NCI-H2081 treated with DMSO at 0.1 percent for 48 hours (cell line): ENCODE data around the gene DNAAF1.

ENCODE experiments used
- DNase-seq: peaks from one replicate; lab custom pipeline; 2025; lab: John Stamatoyannopoulos, UW

The DNAAF1 gene

DNA sequence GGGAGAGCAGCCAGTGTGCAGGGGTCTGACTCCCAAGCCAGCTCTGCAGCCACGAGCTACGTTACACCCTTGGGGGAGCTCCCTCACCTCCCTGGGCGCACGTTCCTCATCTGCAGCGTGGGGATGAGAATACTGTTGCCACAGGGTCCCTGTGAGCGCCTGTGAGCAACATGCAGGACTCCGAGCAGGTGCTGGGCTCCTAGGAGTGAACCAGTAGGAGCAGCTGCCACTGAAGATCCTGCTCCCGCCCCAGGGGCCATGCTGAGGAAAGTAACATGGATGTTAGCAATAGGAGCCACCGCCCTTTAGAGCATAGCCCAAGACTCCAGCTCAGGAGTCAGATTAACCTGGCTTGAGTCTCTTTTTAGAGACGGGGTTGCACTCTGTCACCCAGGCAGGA, 15.9 kb downstream of the DNAAF1 start:
- no peak for DNase-seq

DNA sequence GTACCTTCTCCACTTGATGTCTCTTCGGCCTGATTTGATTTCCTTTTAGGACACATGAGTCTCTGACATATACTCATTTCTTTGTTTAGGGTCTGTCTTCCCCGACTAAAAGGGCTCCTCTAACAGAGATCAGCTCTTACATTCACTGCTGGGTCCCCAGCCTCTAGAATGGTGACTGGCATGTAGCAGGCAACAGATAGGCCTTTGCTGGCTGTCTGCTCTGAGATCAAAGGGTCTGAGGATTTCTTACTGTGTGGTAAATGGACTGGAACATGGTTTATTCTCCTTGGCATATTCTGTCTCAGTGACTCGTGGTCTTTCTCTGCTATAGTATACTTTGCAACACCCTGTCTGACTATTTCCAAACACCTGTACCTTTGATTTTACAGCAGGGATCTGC, 16.7 kb downstream of the DNAAF1 start:
- DNase-seq = no peak

DNA sequence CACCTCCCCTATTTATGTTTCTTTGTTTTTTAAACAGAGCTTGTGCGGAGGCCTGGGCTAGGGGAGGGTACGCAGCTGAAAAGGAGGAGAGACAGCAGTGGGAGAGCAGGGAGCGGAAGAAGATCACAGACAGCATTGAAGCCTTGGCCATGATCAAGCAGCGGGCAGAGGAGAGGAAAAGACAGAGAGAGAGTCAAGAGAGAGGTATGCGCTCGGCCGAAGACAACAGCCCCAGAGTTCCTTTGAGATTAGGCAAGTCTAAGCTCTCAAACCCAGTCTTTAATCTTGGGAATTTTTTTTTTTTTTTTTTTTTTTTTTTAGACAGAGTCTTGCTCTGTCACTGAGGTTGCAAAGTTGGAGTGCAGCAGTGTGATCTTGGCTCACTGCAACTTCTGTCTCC, 20.6 kb downstream of the DNAAF1 start:
- DNase-seq = no peak

DNA sequence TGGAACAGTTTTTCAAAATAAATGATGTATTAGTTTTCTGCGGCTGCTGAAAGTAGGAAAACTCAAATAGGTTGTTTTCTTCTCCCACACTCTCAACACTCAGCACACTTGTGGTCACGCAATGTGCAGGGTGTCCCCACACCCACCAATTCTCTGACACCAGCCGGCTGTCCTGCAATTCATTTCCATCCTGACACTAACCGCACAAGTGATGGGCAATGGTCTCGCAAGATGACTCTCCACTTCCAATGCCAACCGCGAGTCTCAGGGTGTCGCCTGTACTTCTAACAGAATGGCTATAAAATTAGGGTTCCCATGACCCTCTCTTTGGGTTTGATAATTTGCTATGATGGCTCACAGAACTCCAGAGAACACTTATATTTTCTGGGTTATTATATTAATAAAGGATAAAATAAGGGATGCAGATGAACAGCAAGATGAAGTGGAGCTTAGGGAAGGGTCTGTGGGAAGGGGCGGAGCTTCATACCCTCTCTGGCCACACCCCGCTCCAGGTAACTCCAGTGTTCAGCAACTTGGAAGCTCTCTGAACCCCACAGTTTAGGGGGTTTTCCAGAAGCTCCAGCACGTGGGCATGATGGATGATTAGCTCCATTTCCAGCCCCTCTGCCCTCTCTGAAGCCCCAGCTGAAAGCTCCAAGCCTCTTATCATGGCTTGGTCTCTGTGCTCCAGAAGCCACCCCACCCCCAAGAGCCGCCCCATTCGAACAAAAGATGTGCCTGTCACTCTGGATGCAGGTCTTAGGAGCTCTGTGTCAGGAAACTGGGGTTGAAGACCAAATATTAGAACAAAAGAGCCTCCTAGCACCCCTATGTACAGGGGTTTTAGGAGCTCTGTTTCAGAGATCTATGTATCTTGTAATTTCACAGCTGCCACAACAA, 21.9 kb downstream of the DNAAF1 start:
- DNase-seq = no peak

DNA sequence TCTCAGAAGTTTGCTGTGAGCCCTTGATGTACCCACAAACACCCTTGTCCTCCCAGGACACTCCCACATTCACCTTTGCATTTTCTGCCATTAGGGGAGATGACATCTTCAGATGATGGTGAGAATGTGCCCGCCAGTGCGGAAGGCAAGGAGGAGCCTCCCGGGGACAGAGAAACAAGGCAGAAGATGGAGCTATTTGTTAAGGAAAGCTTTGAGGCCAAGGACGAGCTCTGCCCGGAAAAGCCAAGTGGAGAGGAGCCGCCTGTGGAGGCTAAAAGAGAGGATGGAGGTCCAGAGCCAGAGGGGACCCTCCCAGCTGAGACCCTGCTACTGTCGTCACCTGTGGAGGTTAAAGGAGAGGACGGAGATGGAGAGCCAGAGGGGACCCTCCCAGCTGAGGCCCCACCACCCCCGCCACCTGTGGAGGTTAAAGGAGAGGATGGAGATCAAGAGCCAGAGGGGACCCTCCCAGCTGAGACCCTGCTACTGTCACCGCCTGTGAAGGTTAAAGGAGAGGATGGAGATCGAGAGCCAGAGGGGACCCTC, 24.7 kb downstream of the DNAAF1 start:
- no peak for DNase-seq

DNA sequence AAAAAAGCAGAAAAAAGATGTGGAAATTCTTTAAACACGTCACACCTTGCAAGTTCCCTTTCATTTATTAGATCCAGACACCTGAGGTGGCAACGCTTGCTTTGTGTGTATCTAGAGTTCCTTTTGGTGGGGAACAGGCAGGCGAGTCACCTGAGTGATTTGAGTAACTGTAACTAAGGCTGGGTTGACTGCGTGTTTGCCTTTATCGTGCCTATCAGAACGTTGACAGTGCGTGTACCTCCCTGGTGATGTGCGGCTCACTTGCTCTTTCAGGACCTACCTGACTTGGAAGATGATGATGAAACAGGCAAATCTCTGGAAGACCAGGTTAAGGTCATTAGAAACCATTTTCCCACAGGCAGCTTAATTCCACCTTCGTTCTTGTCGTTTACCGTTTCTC, 29.3 kb downstream of the DNAAF1 start:
- no peak for DNase-seq

DNA sequence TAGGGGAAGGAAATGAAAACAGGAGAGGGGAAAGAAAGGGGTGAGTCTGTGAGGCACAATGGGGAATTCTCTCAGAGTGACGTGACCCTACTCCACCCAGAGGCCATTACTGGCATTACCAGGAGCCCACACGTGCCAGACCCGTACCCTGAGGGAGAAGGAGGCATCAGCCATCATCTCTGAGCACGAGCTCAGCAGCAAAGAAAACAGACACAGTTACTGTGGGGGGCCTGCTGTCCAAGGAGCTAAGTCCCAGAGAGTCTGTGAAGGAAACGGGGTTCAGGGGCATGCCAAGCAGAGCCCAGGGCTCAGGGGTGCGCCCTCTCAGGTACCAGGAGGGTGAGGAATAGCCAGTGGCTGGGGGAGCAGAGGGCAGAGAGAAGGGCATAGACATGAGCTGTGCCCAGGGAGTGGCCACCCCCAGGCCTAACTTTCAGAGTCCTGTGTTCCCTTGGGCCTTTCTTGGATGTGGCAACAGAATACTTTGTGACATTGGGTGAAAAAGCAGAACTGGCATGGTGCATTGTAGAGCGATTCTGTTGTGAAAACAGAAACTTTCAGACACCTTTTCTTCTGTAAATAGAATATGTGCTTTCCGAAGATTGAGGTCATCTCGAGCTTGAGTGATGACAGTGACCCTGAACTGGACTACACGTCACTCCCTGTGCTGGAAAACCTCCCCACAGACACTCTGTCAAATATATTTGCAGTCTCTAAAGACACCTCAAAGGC, 30.4 kb downstream of the DNAAF1 start:
- DNase-seq = peak; percentile 7

DNA sequence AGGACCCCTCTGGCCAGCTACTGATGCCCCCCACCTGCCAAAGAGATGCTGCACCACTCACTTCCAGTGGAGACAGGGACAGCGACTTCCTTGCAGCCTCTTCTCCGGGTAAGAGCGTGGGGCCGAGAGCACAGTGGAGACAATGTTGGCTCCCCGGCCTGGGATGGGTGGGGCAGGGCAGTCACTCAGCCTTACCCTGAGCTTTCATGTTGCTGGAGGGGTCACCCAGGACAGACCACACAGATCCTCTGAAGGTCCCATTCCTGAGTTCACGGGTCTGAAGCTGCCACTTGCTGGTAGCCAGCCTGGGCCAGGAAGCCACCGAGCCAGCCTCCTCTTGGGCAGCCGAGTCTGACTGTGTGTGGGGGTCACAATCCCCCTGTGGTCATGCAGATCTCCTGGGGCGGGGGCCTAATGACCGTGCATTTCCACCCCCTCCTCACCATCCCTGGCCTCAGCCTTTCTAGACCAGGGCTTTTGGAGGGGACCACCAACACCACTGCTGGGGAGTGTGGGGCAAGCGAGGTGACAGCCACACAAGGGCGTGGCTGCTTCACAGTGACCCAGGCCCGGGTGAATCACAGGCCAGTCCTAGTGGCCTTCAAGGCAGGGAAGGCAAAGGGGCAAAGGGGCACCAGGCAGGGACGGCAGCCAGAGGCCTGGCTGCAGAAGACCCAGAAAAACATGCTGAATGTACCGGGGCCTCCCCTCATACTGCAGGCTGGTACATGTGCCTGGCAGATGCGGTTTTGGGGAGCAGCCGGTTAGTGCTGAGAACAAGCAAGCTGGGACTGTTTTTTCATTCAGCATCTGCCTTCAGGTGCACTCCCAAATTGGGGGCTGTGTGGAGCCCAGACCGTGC, 31.3 kb downstream of the DNAAF1 start:
- DNase-seq = no peak

DNA sequence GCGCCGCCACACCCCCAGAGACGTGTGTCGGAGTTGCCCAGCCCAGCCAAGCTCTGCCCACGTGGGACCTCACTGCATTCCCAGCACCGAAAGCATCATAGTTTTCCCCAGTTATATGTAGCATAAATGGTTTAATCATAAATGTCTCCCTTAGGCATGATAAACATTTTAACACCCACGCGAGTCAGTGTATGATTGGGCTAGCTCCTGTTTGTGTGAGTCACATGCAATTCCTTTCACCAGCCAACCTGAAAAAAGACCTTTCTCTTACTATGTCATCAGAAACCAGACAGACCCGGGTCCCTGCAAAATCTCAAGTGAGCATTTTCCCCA, 32.6 kb downstream of the DNAAF1 start:
- DNase-seq = no peak

DNA sequence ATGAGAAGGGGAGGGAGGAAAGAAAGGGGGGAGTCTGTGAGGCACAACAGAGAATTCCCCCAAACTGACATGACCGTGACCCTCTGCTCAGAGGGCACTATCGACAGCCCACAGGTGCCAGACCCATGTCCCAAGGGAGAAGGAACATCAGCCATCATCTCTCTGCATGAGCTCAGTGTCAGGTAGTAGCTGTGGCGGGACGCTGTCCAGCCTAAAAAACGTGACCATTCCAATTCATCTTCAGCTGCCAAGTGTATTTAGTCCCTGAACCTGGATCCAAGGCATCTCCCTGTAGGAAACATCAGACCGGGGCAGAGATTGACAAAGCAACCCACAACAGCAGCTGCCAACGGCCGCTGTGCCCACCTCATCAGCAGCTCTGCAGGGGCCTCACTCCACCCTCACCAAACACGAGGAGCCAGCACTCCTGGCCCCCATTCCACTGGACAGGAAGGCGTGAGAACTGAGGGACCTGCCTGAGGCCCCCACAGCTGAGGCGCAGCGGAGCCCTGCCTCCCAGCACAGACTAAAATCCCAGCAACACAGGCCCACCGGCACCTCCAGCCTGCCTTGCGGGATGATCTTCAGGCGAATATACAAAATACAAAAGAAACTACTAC, 33.1 kb downstream of the DNAAF1 start:
- no peak for DNase-seq

DNA sequence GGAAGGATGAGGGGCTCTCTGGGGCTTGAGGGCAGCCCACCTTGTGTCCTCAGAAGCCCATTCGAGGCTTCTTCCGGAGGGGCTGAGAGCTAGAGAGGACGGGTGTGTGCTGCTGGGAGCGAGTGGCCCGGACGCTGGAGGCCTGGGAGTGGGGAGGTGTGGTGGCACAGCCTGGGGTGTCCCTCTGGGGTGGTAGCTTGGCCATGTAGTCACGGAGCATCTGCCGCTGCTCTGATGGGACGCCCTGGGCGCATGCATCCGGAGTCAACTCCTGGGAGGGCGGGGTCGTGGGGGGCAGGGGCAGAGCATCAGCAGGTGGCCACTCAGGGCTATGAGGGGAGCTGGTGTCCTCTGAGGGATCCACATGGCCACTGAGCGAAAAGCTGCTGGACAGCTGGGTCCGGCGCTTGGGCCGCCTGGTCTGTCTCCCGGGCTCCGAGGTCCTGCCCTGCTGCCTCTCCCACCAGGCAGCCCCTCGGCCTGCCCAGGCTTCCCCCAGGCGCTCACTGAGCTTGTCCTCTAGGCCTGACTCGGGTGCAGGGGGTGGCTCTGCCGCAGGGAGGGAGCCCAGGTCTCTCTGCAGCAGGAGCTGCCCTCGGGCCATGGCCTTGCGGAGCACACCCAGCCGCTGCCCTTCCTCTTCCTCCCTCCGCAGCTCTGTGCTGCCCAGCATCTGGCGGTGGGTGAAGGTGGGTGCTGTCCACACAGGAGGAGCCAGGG, 33.9 kb downstream of the DNAAF1 start:
- no peak for DNase-seq

DNA sequence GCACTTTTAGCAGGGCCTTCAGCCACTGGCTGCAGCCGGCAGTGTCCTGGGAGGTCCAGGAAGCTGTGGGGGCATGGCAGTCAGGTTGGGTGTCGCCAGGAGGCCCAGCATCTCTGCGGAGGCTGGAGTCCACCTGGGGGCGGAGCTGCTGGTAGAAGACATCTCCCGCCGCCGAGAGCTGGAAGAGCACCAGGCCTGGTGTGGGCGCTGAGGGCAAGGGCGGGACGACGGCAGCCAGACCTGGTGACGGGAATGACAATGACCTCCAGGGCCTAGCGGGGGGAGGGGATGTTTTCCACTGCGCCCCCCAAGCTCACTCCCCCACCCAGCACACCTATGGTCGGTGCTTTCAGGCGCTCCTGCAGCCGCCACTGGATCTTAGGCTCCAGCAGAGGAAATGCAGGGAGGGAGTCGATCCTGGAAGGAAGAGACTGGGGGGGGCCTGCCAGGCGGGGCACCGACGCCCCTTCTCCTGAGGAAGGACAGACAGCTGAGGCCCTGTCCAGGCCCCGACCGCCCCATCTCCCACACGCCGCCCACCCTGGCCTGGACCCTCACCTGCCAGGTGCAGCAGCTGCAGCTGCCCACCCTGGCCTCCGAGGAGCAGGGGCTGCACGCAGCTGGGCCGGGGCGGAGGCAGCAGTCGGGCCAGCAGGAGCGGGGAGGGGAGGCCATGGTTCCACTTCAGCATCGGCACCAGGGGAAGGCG, 34.7 kb downstream of the DNAAF1 start:
- no peak for DNase-seq

DNA sequence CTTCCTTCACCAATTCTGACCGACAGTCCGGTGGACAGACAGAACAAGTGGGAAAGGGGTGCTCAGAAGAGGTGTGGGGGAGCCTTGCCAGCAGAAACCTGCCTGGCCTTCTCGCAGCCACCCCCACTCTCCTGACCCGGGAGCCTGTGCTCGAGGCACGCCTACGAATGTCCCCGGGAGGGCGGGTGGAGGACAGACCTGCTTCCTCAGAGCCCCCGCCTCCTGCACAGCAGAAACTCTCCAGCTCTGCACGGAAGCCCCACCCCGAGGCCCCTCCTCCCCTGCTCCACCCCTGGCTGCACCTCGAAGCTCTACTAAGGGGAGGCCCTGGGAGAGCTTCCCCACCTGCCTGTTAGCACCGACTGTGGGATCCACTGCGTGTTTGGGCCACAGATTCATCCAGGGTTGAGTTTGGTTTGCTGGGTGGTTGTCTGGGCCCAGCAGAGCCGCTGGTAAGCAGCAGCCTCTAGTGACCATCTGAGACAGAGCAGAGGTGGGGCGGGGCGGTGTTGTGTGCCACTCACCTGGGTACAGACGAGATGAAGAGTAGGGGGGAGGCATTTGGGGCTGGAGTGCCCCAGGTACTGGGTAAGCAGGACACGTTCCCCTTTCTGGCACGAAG, 35.5 kb downstream of the DNAAF1 start:
- DNase-seq = no peak

DNA sequence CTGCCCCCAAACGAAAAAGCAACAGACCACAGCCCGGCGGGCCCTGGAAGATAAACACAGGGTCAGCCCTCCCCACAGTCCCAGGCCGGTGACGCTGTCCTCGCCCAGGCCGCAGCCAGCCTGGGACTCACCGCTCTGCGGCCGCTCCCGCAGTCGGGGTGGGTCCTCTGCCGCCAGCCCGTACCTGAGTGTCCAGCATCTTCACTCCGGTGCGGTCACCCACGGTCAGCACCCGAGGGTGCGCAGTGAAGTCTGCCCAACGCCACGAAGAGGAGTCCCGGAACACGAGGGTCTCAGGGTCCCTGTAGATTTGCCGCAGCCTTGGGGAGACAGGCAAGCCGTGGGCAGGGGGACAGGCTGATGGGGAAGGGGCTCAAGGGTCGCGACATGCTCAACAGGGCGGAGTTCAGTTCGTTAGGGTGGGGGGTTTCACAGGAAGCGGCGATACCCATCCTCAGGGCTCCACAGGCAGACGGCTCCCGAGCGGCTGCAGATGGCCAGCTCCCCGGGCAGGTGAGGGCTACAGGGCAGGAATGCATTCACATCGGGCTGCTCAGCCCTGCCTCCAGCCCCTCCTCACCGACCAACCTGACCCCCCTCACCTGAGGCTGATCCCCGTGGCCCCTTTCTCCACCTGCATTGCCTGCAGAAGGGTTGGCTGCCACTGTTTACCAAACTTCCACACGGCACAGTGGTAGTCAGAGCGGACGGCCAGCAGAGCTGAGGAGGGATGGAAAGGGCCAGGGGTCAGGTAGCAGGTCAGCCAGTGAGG, 36.2 kb downstream of the DNAAF1 start:
- DNase-seq = no peak

DNA sequence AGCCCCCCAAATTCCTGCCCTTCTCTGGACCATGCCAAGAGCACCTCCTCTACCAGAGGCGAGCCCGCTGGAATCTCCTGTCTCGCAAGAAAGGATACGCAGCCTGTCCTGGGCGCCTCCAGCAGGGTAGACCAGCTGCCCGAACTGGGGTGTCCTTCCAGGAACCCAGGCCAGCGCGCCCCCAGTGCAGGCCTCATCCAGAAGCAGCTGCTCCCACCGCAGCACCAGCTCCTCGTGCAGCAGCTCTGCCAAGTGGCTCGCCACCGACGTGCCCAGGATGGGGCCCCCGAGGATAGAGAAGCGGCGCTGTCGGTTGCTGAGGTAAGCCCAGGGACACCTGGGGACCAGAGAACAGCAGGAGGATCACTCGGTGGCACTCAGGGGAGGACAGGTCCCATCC, 37.0 kb downstream of the DNAAF1 start:
- DNase-seq = no peak

DNA sequence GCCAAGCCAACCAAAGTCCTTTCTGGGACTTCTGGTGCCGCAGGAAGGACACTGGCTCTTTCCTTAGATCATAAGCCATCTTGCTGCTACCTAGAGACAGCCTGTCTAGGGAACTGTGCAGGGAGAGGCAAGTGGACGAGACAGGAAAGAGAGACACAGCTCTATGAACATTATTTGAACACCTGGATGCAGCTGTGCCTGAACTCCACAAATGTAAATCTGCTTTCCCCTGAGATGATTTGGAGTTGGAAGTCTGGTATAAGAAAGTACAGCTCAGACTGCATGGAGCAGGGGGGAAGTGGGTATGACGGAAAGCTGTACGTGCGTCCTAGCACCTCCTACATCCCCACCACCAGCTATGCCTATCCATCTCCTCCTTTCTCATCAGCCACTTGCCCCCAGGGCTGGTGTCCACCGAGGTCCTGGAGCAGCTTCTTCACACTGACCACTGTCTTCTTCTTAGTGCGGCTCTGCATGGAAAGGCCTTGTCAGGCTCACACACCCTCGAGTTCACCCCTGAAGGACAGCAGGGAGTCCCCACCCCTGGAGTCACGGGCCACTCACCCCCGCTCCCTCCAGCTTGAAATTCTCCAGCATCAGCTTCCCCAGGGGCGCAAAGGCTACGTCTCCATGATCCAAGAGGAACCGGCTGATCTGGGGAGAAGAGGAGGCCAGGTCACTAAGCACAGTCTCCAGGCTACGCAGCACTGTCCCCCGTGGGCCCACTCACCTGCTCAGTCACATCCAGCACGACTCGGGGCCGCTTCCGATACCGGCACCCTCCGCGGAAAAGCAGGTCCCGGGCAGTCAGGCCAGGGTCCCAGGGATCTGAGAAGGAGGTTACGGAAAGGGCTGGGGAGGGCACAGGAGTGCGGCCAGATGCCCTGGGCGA, 37.8 kb downstream of the DNAAF1 start:
- DNase-seq = no peak

DNA sequence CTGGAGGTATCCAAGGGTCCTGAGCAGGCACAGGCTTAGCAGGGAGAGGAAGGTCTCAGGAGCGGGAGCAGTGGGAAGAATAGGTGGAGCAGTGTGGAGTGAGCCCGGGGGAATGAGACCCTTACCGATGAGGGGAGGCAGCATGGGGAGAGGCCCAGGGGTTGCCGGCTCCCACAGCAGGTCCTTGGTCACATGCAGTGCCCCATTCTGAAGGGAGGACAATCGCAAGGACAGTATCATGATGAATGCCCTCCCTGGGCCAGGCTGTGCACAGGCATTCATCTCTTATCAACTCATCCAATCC, 38.4 kb downstream of the DNAAF1 start:
- no peak for DNase-seq

DNA sequence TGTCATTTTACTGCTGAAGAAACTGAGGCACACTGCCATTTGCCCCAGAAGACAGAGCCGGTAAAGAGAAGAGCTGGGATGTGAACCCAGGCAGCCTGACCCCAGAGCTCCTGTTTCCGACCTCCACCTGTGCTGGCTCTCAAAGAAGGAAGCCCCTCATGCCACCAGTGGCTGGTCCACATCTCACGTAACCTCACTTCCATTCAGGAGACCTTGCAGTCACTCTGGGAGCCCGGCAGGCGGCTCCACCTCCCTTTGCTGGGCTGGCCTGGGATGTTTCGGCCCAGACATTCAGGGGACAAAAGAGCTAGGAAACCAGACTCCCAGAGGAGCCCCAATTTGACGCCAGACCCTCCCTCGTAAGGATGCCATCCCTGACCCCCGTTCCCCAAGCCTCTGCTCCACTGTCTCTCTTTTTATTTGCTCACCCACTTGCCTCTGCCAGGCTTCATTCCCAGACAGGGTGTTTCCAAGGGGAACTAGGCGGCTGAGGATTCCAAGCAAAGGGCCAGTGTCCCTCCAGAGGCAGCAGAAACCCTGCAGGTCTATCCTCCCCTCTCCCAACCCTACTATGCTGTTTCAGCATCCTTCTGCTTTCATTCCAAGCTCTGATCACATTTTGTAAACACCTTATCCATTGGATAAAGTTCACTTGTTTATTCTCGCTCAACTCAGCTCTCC, 38.9 kb downstream of the DNAAF1 start:
- no peak for DNase-seq
